ENCODE results near the gene RAD9B. TPM values are rescaled to one million over a fixed set of nuclear protein-coding genes. Genes with fewer than 3 reads are reported as not detected.

The RAD9B gene
- total and polyA plus RNA-seq, 9 of the 15 experiments (the other 6 are each of a cell fraction or from before 2014, with no cell fraction given), result 0.05 to 0.83 (median 0.32) TPM

- no peak for DNase-seq (ENCODE audit: extremely low read depth in 1 of 4, low spot score in 3 of 4)
- intact Hi-C loops (cut with micrococcal nuclease), result no loop called here
- CTCF ChIA-PET (ENCODE audit: low intra/inter-chr PET ratio), result no interaction called here
- Histone ChIP-seq H3K9me3 (replicated peaks; ENCODE audit: control insufficient read depth, insufficient read depth, low read depth, low read length) (no peaks in the 10 kb centered on the region; the same call in 1 of the 2 replicates), H3K4me3 (peak overlapping the region; percentile 62), H3K9me1 (ENCODE audit: control insufficient read depth, insufficient read depth, low read length) (no peaks in the 10 kb centered on the region), H3K36me3 (ENCODE audit: control insufficient read depth, insufficient read depth, low read length) (peaks cover 35% of the 10 kb centered on the region; the same call in 2 of the 3 replicates), H3K4me2 (ENCODE audit: insufficient read depth, low read length) (peak overlapping the region; percentile 96), H3K9ac (ENCODE audit: insufficient read depth in 1 of 2, low read depth in 2 of 2, low read length in 2 of 2) (peak overlapping the region; percentile 95 to 99), H4K20me1 (replicated peaks; ENCODE audit: control insufficient read depth, insufficient read depth, low read length) (no peaks in the 10 kb centered on the region), H3K4me1 (replicated peaks in 1 of 2; ENCODE audit: control insufficient read depth in 2 of 2, insufficient read depth in 2 of 2, low read length in 2 of 2) (peaks cover 13 to 18% of the 10 kb centered on the region in 2 experiments), H3K79me2 (ENCODE audit: control insufficient read depth, insufficient read depth, low read length) (peaks cover 56% of the 10 kb centered on the region), H3K27ac (ENCODE audit: extremely low read depth, low read depth, low read length) (peak overlapping the region; percentile 89), H3K27me3 (ENCODE audit: control insufficient read depth in 2 of 2, insufficient read depth in 2 of 2, low read length in 2 of 2) (no peaks in the 10 kb centered on the region), H2AFZ (ENCODE audit: low read depth, low read length) (peak overlapping the region; percentile 98)
- under 1% methylated on average over 17 of the region's 17 CpGs for WGBS (ENCODE audit: insufficient coverage, low coverage, missing lambda C conversion rate)
- ATAC-seq, result peak; percentile 61
- in situ Hi-C loops (cut with MboI), result no loop called here
- FAIRE-seq, result no peak
- BruUV-seq (replicated peaks), result TSS peak; percentile 61
- POLR2A ChIA-PET, result interaction anchor here (0.6 to 1.9 kb wide), 12 partner anchors 9 to 568 kb away, joined by 3 to 9 read pairs (median 4); partner anchors contain the start of genes ARPC3, FAM216A and GPN3
- no peak for TF ChIP-seq L3MBTL2 (IDR thresholded peaks at IDR 0.05)
- no peak for TF ChIP-seq SMARCA4 (IDR thresholded peaks at IDR 0.05)
- no peak for TF ChIP-seq ZNF695 (CRISPR knock-in tag; IDR thresholded peaks at IDR 0.05)
- no peak for TF ChIP-seq ZFX (CRISPR knock-in tag; IDR thresholded peaks at IDR 0.05)
- TF ChIP-seq HSF4 (CRISPR knock-in tag; IDR thresholded peaks at IDR 0.05; ENCODE audit: borderline replicate concordance), result no peak
- TF ChIP-seq ATF4 (CRISPR knock-in tag; IDR thresholded peaks at IDR 0.05), result no peak
- TF ChIP-seq ELF1 (tag; IDR thresholded peaks at IDR 0.05), result no peak
- TF ChIP-seq, protein P1, sequence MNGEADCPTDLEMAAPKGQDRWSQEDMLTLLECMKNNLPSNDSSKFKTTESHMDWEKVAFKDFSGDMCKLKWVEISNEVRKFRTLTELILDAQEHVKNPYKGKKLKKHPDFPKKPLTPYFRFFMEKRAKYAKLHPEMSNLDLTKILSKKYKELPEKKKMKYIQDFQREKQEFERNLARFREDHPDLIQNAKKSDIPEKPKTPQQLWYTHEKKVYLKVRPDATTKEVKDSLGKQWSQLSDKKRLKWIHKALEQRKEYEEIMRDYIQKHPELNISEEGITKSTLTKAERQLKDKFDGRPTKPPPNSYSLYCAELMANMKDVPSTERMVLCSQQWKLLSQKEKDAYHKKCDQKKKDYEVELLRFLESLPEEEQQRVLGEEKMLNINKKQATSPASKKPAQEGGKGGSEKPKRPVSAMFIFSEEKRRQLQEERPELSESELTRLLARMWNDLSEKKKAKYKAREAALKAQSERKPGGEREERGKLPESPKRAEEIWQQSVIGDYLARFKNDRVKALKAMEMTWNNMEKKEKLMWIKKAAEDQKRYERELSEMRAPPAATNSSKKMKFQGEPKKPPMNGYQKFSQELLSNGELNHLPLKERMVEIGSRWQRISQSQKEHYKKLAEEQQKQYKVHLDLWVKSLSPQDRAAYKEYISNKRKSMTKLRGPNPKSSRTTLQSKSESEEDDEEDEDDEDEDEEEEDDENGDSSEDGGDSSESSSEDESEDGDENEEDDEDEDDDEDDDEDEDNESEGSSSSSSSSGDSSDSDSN (IDR thresholded peaks at IDR 0.05; ENCODE audit: borderline replicate concordance in 1 of 2, low read depth in 2 of 2, low read length in 2 of 2), result peak in 1 of 2 experiments; percentile 87; a peak in 1 of 4 replicates
- no peak for TF ChIP-seq MAFF (IDR thresholded peaks at IDR 0.05; ENCODE audit: low read length)
- peak; percentile 85; the same call in 1 of the 2 replicates for TF ChIP-seq ZNF511 (CRISPR knock-in tag; IDR thresholded peaks at IDR 0.05)
- no peak for TF ChIP-seq EGR1 (conservative IDR thresholded peaks at IDR 0.05)
- no peak for TF ChIP-seq PHB (CRISPR knock-in tag; IDR thresholded peaks at IDR 0.05)
- TF ChIP-seq ZNF830 (CRISPR knock-in tag; IDR thresholded peaks at IDR 0.05), result no peak
- no peak for TF ChIP-seq KLF16 (IDR thresholded peaks at IDR 0.05)
- TF ChIP-seq ETV1 (tag; conservative IDR thresholded peaks at IDR 0.05; ENCODE audit: low read depth), result 0 out of 2 replicates have a peak, but pooled peaks have one; percentile 22
- no peak for TF ChIP-seq MCM5 (IDR thresholded peaks at IDR 0.05; ENCODE audit: low read depth)
- TF ChIP-seq CREB1 (IDR thresholded peaks at IDR 0.05), result no peak
- TF ChIP-seq CREB1 (CRISPR knock-in tag; IDR thresholded peaks at IDR 0.05), result no peak
- TF ChIP-seq, protein P2, sequence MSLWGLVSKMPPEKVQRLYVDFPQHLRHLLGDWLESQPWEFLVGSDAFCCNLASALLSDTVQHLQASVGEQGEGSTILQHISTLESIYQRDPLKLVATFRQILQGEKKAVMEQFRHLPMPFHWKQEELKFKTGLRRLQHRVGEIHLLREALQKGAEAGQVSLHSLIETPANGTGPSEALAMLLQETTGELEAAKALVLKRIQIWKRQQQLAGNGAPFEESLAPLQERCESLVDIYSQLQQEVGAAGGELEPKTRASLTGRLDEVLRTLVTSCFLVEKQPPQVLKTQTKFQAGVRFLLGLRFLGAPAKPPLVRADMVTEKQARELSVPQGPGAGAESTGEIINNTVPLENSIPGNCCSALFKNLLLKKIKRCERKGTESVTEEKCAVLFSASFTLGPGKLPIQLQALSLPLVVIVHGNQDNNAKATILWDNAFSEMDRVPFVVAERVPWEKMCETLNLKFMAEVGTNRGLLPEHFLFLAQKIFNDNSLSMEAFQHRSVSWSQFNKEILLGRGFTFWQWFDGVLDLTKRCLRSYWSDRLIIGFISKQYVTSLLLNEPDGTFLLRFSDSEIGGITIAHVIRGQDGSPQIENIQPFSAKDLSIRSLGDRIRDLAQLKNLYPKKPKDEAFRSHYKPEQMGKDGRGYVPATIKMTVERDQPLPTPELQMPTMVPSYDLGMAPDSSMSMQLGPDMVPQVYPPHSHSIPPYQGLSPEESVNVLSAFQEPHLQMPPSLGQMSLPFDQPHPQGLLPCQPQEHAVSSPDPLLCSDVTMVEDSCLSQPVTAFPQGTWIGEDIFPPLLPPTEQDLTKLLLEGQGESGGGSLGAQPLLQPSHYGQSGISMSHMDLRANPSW (CRISPR knock-in tag; IDR thresholded peaks at IDR 0.05), result no peak
- TF ChIP-seq FOXP1 (CRISPR knock-in tag; IDR thresholded peaks at IDR 0.05), result no peak
Observed at GRCh38 chr12:110501399-110501751, 756 bp upstream of the RAD9B start.

Measured in K562 (cell line).